GM23338 (cell line): Measurements from ENCODE around the gene SCGB3A1. TPM values are rescaled to one million over a fixed set of nuclear protein-coding genes. Genes with fewer than 3 reads are reported as not detected.

Experiments
- ATAC-seq: fragments of 200-7000 bp; cut with Tn5 transposase; 3 replicates; pipeline ENCODE4 v1.9.1; 2020
- DNase-seq: peaks from one replicate; pipeline ENCODE4 v3.0.0-alpha.2; 2015; ENCODE audit warnings: low spot score
- H2AFZ ChIP-seq: fragments of 200-600 bp; sonication (generic); 2 replicates; pipeline ENCODE4 v1.8.0; 2016; ENCODE audit warnings: antibody characterized with exemption, mild to moderate bottlenecking, moderate library complexity
- H3F3A ChIP-seq: fragments of 200-600 bp; sonication (generic); replicated peaks from 2 replicates; pipeline ENCODE4 v1.8.0; 2017; ENCODE audit warnings: antibody characterized with exemption, mixed run types, low read depth
- H3K27ac ChIP-seq: fragments of 200-600 bp; sonication (generic); 2 replicates; pipeline ENCODE4 v1.6.1; 2016; ENCODE audit warnings: low read depth
- H3K27me3 ChIP-seq: fragments of 200-600 bp; sonication (generic); 2 replicates; pipeline ENCODE4 v1.8.0; 2016; ENCODE audit warnings: mild to moderate bottlenecking, mixed run types, moderate library complexity; ENCODE audit not compliant: insufficient read depth
- H3K36me3 ChIP-seq: fragments of 200-600 bp; sonication (generic); 2 replicates; pipeline ENCODE4 v1.8.0; 2016; ENCODE audit warnings: mild to moderate bottlenecking; ENCODE audit not compliant: insufficient read depth
- H3K4me1 ChIP-seq: fragments of 200-600 bp; sonication (generic); 2 replicates; pipeline ENCODE4 v1.8.0; 2016; ENCODE audit warnings: mild to moderate bottlenecking, moderate library complexity; ENCODE audit not compliant: insufficient read depth
- H3K4me2 ChIP-seq: fragments of 200-600 bp; sonication (generic); 2 replicates; pipeline ENCODE4 v1.7.1; 2017; ENCODE audit warnings: mixed run types
- H3K4me3 ChIP-seq: fragments of 200-600 bp; sonication (generic); 2 replicates; pipeline ENCODE4 v1.6.1; 2016; ENCODE audit warnings: mixed run types
- H3K79me2 ChIP-seq: fragments of 200-600 bp; sonication (generic); replicated peaks from 2 replicates; pipeline ENCODE4 v1.8.0; 2017; ENCODE audit warnings: mild to moderate bottlenecking; ENCODE audit not compliant: insufficient read depth
- H3K9me2 ChIP-seq: fragments of 200-600 bp; sonication (generic); 2 replicates; pipeline ENCODE4 v1.8.0; 2017; ENCODE audit not compliant: insufficient read depth
- H4K20me1 ChIP-seq: fragments of 200-600 bp; sonication (generic); replicated peaks from 2 replicates; pipeline ENCODE4 v1.8.0; 2017; ENCODE audit warnings: mild to moderate bottlenecking; ENCODE audit not compliant: insufficient read depth
- H3K27ac Mint-ChIP-seq: 2 replicates; pipeline ENCODE4 v1.8.0; 2020; ENCODE audit warnings: inconsistent platforms, mild to moderate bottlenecking, moderate library complexity, mixed read lengths
- H3K27me3 Mint-ChIP-seq: 3 replicates; pipeline ENCODE4 v1.8.0; 2022; ENCODE audit warnings: low read depth, mild to moderate bottlenecking, moderate library complexity, mixed read lengths, inconsistent platforms; ENCODE audit not compliant: insufficient read depth, poor library complexity
- H3K36me3 Mint-ChIP-seq: 3 replicates; pipeline ENCODE4 v1.8.0; 2021; ENCODE audit warnings: low read depth, mild to moderate bottlenecking, inconsistent platforms, moderate library complexity, mixed read lengths
- H3K4me1 Mint-ChIP-seq: 3 replicates; pipeline ENCODE4 v1.8.0; 2020; ENCODE audit warnings: mild to moderate bottlenecking, inconsistent platforms, mixed read lengths
- H3K4me3 Mint-ChIP-seq: 3 replicates; pipeline ENCODE4 v1.8.0; 2021; ENCODE audit warnings: moderate library complexity, mild to moderate bottlenecking, inconsistent platforms, mixed read lengths
- H3K9me3 Mint-ChIP-seq: 3 replicates; pipeline ENCODE4 v1.8.0; 2020; ENCODE audit warnings: moderate library complexity, mild to moderate bottlenecking, inconsistent platforms, mixed read lengths
- CTCF ChIP-seq, 2 experiments: fragments of 200-600 bp in 1 of 2; sonication (generic) in 1 of 2; conservative IDR thresholded peaks; 2 replicates each; pipeline versions ENCODE4 v1.5.1 to v1.6.1; 2016 to 2017; ENCODE audit warnings: antibody characterized with exemption in 2 of 2, low read depth in 2 of 2, mild to moderate bottlenecking in 2 of 2, moderate library complexity in 1 of 2
- JUNB ChIP-seq: IDR thresholded peaks from one replicate; pipeline ENCODE4 v1.6.1; 2016; ENCODE audit warnings: antibody characterized with exemption; ENCODE audit not compliant: unreplicated experiment
- ZNF331 ChIP-seq: fragments of 250-450 bp; sonication (Bioruptor Pico); IDR thresholded peaks from 2 replicates; pipeline ENCODE4 v1.5.0; 2020; ENCODE audit warnings: low read depth, mild to moderate bottlenecking, moderate library complexity
- ZNF462 ChIP-seq: fragments of 250-450 bp; sonication (Bioruptor Pico); IDR thresholded peaks from 2 replicates; pipeline ENCODE4 v1.5.0; 2020; ENCODE audit warnings: mild to moderate bottlenecking, moderate library complexity
- polyA plus RNA-seq: library from polyadenylated mRNA; unstranded; fragments of >200 nt; fragmentation: Nextera tagmentation; extraction: Ambion mirVana; gene quantifications from 2 replicates; pipeline ENCODE4 v1.2.1, GENCODE V29; 2016
- total RNA-seq: library from RNA; depleted of rRNA; stranded (reverse); fragments of >200 nt; shearing (Covaris generic); gene quantifications from 2 replicates; pipeline ENCODE4 v1.2.3, GENCODE V29; 2014

SCGB3A1 gene
- total and polyA plus RNA-seq, 2 experiments from 2014 or later: not detected

- H3K27me3 Mint-ChIP-seq: peaks cover 12% of the 10 kb centered on the region
- peaks cover 7% of the 10 kb centered on the region; the same call in 1 of the 3 replicates for H3K4me1 Mint-ChIP-seq
- Histone ChIP-seq H3K79me2 (no peaks in the 10 kb centered on the region), H2AFZ (no peak overlapping the region), H4K20me1 (no peaks in the 10 kb centered on the region), H3K4me1 (no peaks in the 10 kb centered on the region), H3K27ac (no peak overlapping the region), H3K4me2 (no peak overlapping the region), H3K27me3 (no peaks in the 10 kb centered on the region), H3K9me2 (no peaks in the 10 kb centered on the region), H3K36me3 (no peaks in the 10 kb centered on the region), H3F3A (no peaks in the 10 kb centered on the region), H3K4me3 (no peak overlapping the region)
- TF ChIP-seq CTCF (conservative IDR thresholded peaks at IDR 0.05; ENCODE audit: low read depth in 2 of 2) (peak; percentile 86 to 87), ZNF462 (CRISPR knock-in tag) (0 out of 2 replicates have a peak, but pooled peaks have one; percentile 12), JUNB (no peak), ZNF331 (CRISPR knock-in tag) (no peak)
- no peaks in the 10 kb centered on the region for H3K36me3 Mint-ChIP-seq
- no peaks in the 10 kb centered on the region for H3K9me3 Mint-ChIP-seq
- DNase-seq (peak; percentile 82), ATAC-seq (peak; percentile 56)
- H3K4me3 Mint-ChIP-seq: no peak overlapping the region
- H3K27ac Mint-ChIP-seq: no peak overlapping the region
Observed at GRCh38 chr5:180605554-180606214, 14.4 kb upstream of the SCGB3A1 start.
